Heart left ventricle (tissue), 16 donors: Measurements from ENCODE around the gene ENTPD7. TPM values are rescaled to one million over a fixed set of nuclear protein-coding genes. Genes with fewer than 3 reads are reported as not detected.

Source experiments
- ATAC-seq, 4 donors: fragments of 200-7000 bp; cut with Tn5 transposase; one replicate each; pipeline ENCODE4 v1.9.1; 2020 to 2022; ENCODE audit warnings: moderate library complexity in 4 of 4, mild to moderate bottlenecking in 3 of 4, moderate number of reproducible peaks in 1 of 4
- DNase-seq, 5 donors: peaks; one replicate each; pipeline ENCODE4 v3.0.0-alpha.2; 2020
- H3K27ac ChIP-seq, 12 donors: fragments of 200-600 bp; sonication (generic) in 4 of 12; one replicate each; pipeline versions ENCODE4 v1.5.0 to v1.8.0; 2016 to 2022; ENCODE audit warnings: mild to moderate bottlenecking in 2 of 12
- H3K27me3 ChIP-seq, 9 donors: fragments of 200-600 bp; sonication (generic) in 2 of 9; one replicate each; pipeline versions ENCODE4 v1.5.1 to v1.8.0; 2016 to 2022; ENCODE audit warnings: mild to moderate bottlenecking in 3 of 9
- H3K36me3 ChIP-seq, 9 donors: fragments of 200-600 bp; sonication (generic) in 2 of 9; one replicate each; pipeline versions ENCODE4 v1.5.0 to v1.8.0; 2018 to 2022; ENCODE audit warnings: mild to moderate bottlenecking in 2 of 9
- H3K4me1 ChIP-seq, 12 donors: fragments of 200-600 bp; sonication (generic) in 4 of 12; one replicate each; pipeline versions ENCODE4 v1.5.0 to v1.8.0; 2016 to 2022; ENCODE audit warnings: mild to moderate bottlenecking in 3 of 12
- H3K4me3 ChIP-seq, 12 donors: fragments of 200-600 bp; sonication (generic) in 4 of 12; one replicate each; pipeline versions ENCODE4 v1.5.0 to v1.8.0; 2017 to 2022; ENCODE audit warnings: mild to moderate bottlenecking in 9 of 12, moderate library complexity in 4 of 12
- H3K9me3 ChIP-seq, 12 donors: fragments of 200-600 bp; sonication (generic) in 4 of 12; one replicate each; pipeline versions ENCODE4 v1.5.0 to v1.8.0; 2016 to 2022; ENCODE audit warnings: mild to moderate bottlenecking in 1 of 12
- CTCF ChIP-seq, 12 donors: fragments of 200-600 bp; sonication (generic) in 4 of 12; IDR thresholded peaks; one replicate each; pipeline versions ENCODE4 v1.5.0 to v1.8.0; 2018 to 2022; ENCODE audit warnings: antibody characterized with exemption in 12 of 12, mild to moderate bottlenecking in 5 of 12
- POLR2A ChIP-seq, 2 donors: fragments of 450-650 bp; IDR thresholded peaks; one replicate each; pipeline ENCODE4 v1.6.1; 2017; ENCODE audit warnings: antibody characterized with exemption in 2 of 2, mild to moderate bottlenecking in 2 of 2, moderate library complexity in 2 of 2
- WGBS, 4 donors: extraction: QIAGEN DNeasy Blood & Tissue Kit in 2 of 4; methylation state at CpG; one replicate each; pipeline versions ENCODE4 v1.1.5 to v1.1.7; 2013 to 2018; 5-methylcytosine and 5-hydroxymethylcytosine counted together
- intact Hi-C, 10 donors: fragments of 100-400 bp; cut with DNase I; formaldehyde crosslinking; loops; one replicate each; pipeline versions ENCODE4 v1.11.1 to v1.14.2; 2022
- polyA plus RNA-seq, 2 donors: library from polyadenylated mRNA; stranded (reverse); fragments of 200-250 nt; gene quantifications; one replicate each; pipeline ENCODE4 v1.2.3, GENCODE V29; 2013
- total RNA-seq, 9 donors: library from RNA; depleted of rRNA in 2 of 9; stranded (reverse); fragments of >200 nt in 2 of 9; fragmentation: NEBNext Ultra II Directional in 3 of 9; extraction: Animal tissue kit (Norgen Biotek cat#: 25700) in 3 of 9; gene quantifications; one replicate each; pipeline versions ENCODE4 v1.1.0 to v1.2.4, GENCODE V29; 2016 to 2023
- donor health status: ischemic (EF 13 %, LVEDD 7.1; RV severe dilation, severe dysfunction).
- donor health status: healthy with polysubstance abuse.
- donor health status: DM: no; HTN: yes; CAD: no.
- donor health status: DM: no; HTN: no; CAD: no.
- donor health status: ischemic (EF 25% LVEDD 6.9; RV normal size, moderate dysfunction).
- donor health status: ischemic (EF 25% LVEDD 5.7; RV mildly dilated, moderate dysfunction).
- donor health status: healthy.
- donor health status: DM: yes; HTN: yes; CAD: no.
- donor health status: ischemic (EF 35%, LVEDD 5.7; RV mildly dilated, moderate dysfunction).
- donor health status: nonischemic (EF 11% LVEDD 7.7; RV severe dilation, severe dysfunction).
- donor health status: DM: yes; HTN: yes; CAD: no.
- donor health status: PGD.
- donor health status: ischemic (EF 29% LVEDD 5.4; RV normal size, mild dysfunction).
- donor health status: nonischemic (EF 23%, LVEDD 6.1; RV moderate dilation, normal function).

ENTPD7 gene
- total and polyA plus RNA-seq, 11 donors, result 0.23 to 5.6 (median 2.7) TPM

- DNase-seq (no peak), ATAC-seq (no peak)
- intact Hi-C loops, result loop anchor here in 5 of 10 donors (5.0 to 10.0 kb wide), 6 partner anchors 82 to 280 kb away; partner anchors contain the start of genes GOT1 (in 2 of the 5) and SLC25A28 (in 1 of the 5)
- no peak overlapping the region for H3K4me3 ChIP-seq
- TF ChIP-seq POLR2A (IDR thresholded peaks at IDR 0.05), result no peak
- TF ChIP-seq CTCF (IDR thresholded peaks at IDR 0.05), result no peak
- 87 to 92% (median 89%) methylated on average over 5 of the region's 5 CpGs for WGBS, 4 donors
- H3K4me1 ChIP-seq, result peaks cover 0 to 6% (median 0%) of the 10 kb centered on the region in 12 donors
- H3K27me3 ChIP-seq, result no peaks in the 10 kb centered on the region
- no peaks in the 10 kb centered on the region for H3K9me3 ChIP-seq
- H3K36me3 ChIP-seq, result peaks cover 0 to 100% (median 84%) of the 10 kb centered on the region in 9 donors
- no peak overlapping the region for H3K27ac ChIP-seq
Measured at GRCh38 chr10:99714446-99714845, 55.1 kb downstream of the ENTPD7 start.

GRCh38 chr10:99720387-99720786, 61.1 kb downstream of the ENTPD7 start:
- DNase-seq (no peak), ATAC-seq (no peak)
- WGBS, 4 donors, result 54 to 69% (median 61%) methylated on average over 2 of the region's 2 CpGs
- Histone ChIP-seq H3K27ac (no peak overlapping the region), H3K36me3 (peaks cover 0 to 100% (median 100%) of the 10 kb centered on the region in 9 donors), H3K9me3 (no peaks in the 10 kb centered on the region), H3K4me1 (peaks cover 0 to 6% (median 0%) of the 10 kb centered on the region in 12 donors), H3K4me3 (no peak overlapping the region), H3K27me3 (no peaks in the 10 kb centered on the region)
- TF ChIP-seq POLR2A (IDR thresholded peaks at IDR 0.05) (no peak), CTCF (IDR thresholded peaks at IDR 0.05) (no peak)
- intact Hi-C loops, result no loop called here

GRCh38 chr10:99730026-99730425, 70.7 kb downstream of the ENTPD7 start:
- no peak for ATAC-seq
- H3K4me3 ChIP-seq, result no peak overlapping the region

More at GRCh38 chr10:99730026-99730425, 70.7 kb downstream of the ENTPD7 start:
- no peaks in the 10 kb centered on the region for H3K9me3 ChIP-seq
- peaks cover 0 to 48% (median 41%) of the 10 kb centered on the region in 9 donors for H3K36me3 ChIP-seq
- TF ChIP-seq CTCF (IDR thresholded peaks at IDR 0.05), result no peak
- TF ChIP-seq POLR2A (IDR thresholded peaks at IDR 0.05), result no peak
- peaks cover 0 to 32% (median 17%) of the 10 kb centered on the region in 12 donors for H3K4me1 ChIP-seq
- no peak for DNase-seq
- H3K27ac ChIP-seq, result no peak overlapping the region
- intact Hi-C loops, result loop anchor here in 1 of 10 donors (5.0 kb wide), 1 partner anchor 108 kb away; the partner anchor contains the start of gene SLC25A28
- WGBS, 4 donors, result 85 to 96% (median 94%) methylated on average over 1 of the region's 1 CpG
- no peaks in the 10 kb centered on the region for H3K27me3 ChIP-seq
